ENCODE measurements around the gene WDFY4. TPM values are rescaled to one million over a fixed set of nuclear protein-coding genes. Genes with fewer than 3 reads are reported as not detected.

The WDFY4 gene
- total RNA-seq, 6 donors from 2014 or later, result 10.1 to 48.9 (median 32.1) TPM

DNA sequence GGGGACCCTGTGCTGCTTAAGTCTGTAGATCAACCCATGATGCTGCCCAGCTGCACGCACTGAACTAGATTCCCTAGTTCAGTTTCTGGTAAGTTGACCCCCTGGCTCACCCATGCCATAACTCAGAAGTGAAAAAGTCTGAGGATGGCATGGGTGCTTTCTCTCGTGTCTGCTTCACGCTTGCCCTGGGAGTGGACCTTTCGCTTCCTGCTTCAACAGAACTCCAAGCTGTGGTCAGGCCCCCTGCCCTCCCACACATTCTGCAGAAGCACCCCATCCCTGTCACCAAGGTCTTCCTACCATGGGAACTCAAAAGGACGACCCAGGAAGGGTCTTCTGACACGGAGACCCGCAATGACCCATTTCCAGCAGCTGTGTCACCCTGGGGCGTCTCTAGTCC, 215.1 kb downstream of the WDFY4 start:
- WGBS, 2 donors, result 78 to 97% methylated on average over 7 to 8 of the region's 8 CpGs
- Histone ChIP-seq H3K36me3 (no peaks in the 10 kb centered on the region), H3K4me1 (peaks cover 0 to 6% (median 0%) of the 10 kb centered on the region in 4 donors), H3K27me3 (no peaks in the 10 kb centered on the region), H3K4me3 (no peak overlapping the region), H3K27ac (peak overlapping the region in 2 of 4 donors; percentile 37 to 52), H3K9me3 (no peaks in the 10 kb centered on the region)
- DNase-seq (no peak), ATAC-seq (ENCODE audit: low FRiP score in 2 of 2) (no peak)
- TF ChIP-seq EP300 (IDR thresholded peaks at IDR 0.05), result no peak
- TF ChIP-seq POLR2AphosphoS5 (IDR thresholded peaks at IDR 0.05), result no peak
- TF ChIP-seq, protein P1, sequence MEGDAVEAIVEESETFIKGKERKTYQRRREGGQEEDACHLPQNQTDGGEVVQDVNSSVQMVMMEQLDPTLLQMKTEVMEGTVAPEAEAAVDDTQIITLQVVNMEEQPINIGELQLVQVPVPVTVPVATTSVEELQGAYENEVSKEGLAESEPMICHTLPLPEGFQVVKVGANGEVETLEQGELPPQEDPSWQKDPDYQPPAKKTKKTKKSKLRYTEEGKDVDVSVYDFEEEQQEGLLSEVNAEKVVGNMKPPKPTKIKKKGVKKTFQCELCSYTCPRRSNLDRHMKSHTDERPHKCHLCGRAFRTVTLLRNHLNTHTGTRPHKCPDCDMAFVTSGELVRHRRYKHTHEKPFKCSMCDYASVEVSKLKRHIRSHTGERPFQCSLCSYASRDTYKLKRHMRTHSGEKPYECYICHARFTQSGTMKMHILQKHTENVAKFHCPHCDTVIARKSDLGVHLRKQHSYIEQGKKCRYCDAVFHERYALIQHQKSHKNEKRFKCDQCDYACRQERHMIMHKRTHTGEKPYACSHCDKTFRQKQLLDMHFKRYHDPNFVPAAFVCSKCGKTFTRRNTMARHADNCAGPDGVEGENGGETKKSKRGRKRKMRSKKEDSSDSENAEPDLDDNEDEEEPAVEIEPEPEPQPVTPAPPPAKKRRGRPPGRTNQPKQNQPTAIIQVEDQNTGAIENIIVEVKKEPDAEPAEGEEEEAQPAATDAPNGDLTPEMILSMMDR (IDR thresholded peaks at IDR 0.05), result no peak
- no peak for TF ChIP-seq POLR2A (IDR thresholded peaks at IDR 0.05)

DNA sequence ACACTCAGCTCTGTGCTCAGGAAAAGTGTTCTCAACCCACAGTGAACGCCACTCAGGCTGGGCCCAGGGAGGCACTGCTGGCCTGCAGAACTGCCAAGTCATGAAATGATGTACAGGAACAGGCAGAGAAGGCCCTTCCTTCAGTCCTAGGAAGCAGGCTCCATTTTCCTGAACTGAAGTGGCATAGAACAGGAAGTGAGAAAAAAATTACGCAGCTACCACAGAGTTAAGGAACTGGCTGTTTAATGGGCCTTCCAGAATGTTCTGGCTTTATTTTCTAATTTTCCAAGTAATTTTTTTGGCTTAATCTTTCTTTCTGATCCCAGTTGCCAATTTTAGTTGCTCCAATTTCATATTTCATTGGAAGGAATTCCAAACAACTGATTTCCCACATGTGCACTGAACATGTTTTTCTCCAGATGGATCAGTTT, 215.7 kb downstream of the WDFY4 start:
- ATAC-seq (ENCODE audit: low FRiP score in 2 of 2) (peak in 1 of 2 donors; percentile 54), DNase-seq (no peak)
- WGBS, 2 donors, result 51 to 64% methylated on average over 2 of the region's 2 CpGs
- Histone ChIP-seq H3K4me1 (peaks cover 0 to 6% (median 0%) of the 10 kb centered on the region in 4 donors), H3K27me3 (no peaks in the 10 kb centered on the region), H3K9me3 (no peaks in the 10 kb centered on the region), H3K27ac (peak overlapping the region in 3 of 4 donors; percentile 7 to 52 (median 37)), H3K36me3 (no peaks in the 10 kb centered on the region), H3K4me3 (no peak overlapping the region)
- TF ChIP-seq, protein P1 (IDR thresholded peaks at IDR 0.05), result no peak
- TF ChIP-seq POLR2A (IDR thresholded peaks at IDR 0.05) (no peak), POLR2AphosphoS5 (IDR thresholded peaks at IDR 0.05) (no peak)

DNA sequence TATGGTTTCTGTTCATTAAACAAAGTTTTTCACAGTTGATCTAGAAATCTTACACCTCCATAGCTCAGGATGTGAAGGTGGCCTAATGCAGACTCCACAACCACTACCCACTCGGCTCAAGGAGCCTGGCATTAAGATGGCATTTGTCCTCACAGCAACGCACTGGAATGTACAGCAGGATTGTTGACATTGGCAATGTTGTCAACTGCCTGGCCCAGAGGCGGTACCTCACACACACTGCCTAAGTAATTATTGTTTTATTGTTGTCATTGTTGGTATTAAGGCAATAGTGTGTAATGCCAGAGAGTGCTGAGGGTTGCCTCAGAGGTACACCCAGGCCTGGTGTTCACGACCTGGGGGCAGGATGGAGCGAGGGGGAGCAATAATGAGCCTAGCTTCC, 216.6 kb downstream of the WDFY4 start:
- TF ChIP-seq, protein P1 (IDR thresholded peaks at IDR 0.05), result no peak
- TF ChIP-seq POLR2AphosphoS5 (IDR thresholded peaks at IDR 0.05), result no peak
- TF ChIP-seq POLR2A (IDR thresholded peaks at IDR 0.05), result no peak
- no peaks in the 10 kb centered on the region for H3K27me3 ChIP-seq
- no peak for DNase-seq
- no peaks in the 10 kb centered on the region for H3K9me3 ChIP-seq
- no peak overlapping the region for H3K4me3 ChIP-seq
- 58 to 60% methylated on average over 5 of the region's 5 CpGs for WGBS, 2 donors
- ATAC-seq (ENCODE audit: low FRiP score in 2 of 2), result no peak
- peaks cover 0 to 6% (median 0%) of the 10 kb centered on the region in 4 donors for H3K4me1 ChIP-seq
- no peaks in the 10 kb centered on the region for H3K36me3 ChIP-seq
- H3K27ac ChIP-seq, result no peak overlapping the region

DNA sequence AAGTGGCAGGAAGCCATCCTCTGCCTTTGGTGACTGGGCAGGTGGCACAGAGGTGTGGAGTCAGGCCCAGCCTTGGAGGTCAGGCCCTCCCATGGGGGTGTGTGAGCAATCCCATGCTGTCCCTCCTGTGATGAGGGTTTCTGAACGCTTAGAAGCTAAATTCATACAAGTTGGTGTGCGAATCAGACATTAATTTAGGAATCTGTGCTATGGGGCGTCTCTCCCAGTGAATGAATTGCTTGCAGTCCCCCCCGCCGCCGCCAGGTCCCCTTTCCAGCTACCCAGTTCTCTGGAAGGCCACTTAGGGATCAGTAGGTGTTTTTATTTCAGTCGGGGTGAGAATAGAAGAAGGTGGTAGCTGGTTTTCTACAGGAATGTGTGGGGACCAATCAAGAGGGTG, 217.4 kb downstream of the WDFY4 start:
- no peaks in the 10 kb centered on the region for H3K9me3 ChIP-seq
- TF ChIP-seq POLR2A (IDR thresholded peaks at IDR 0.05) (no peak), EP300 (IDR thresholded peaks at IDR 0.05) (no peak), POLR2AphosphoS5 (IDR thresholded peaks at IDR 0.05) (no peak)
- DNase-seq, result peak in 1 of 2 donors; percentile 21
- H3K4me3 ChIP-seq, result no peak overlapping the region
- no peaks in the 10 kb centered on the region for H3K27me3 ChIP-seq
- no peak overlapping the region for H3K27ac ChIP-seq
- H3K36me3 ChIP-seq, result no peaks in the 10 kb centered on the region
- 93 to 95% methylated on average over 7 of the region's 7 CpGs for WGBS, 2 donors
- ATAC-seq (ENCODE audit: low FRiP score in 2 of 2), result no peak
- peaks cover 0 to 6% (median 0%) of the 10 kb centered on the region in 4 donors for H3K4me1 ChIP-seq

DNA sequence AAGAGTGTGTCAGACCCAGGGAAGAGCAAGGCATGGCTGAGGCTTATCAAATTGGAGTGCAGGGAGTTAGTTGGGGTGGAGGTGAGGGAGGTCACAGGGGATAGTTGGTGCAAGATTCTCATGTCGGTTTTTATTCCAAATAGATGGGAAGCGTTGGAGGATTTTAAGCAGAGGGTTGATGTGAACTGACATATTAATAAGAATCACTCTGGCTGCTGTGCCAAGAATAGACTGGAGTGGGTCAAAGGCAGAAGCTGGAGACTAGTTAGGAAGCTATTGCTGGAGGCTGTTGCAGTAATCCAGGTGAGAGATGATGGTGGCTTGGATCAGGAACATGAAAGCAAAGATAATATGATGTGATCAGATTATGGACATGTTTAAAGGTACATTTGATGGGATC, 218.5 kb downstream of the WDFY4 start:
- Histone ChIP-seq H3K36me3 (no peaks in the 10 kb centered on the region), H3K4me3 (no peak overlapping the region), H3K27me3 (no peaks in the 10 kb centered on the region), H3K4me1 (peaks cover 0 to 6% (median 0%) of the 10 kb centered on the region in 4 donors), H3K9me3 (no peaks in the 10 kb centered on the region), H3K27ac (no peak overlapping the region)
- ATAC-seq (ENCODE audit: low FRiP score in 2 of 2) (no peak), DNase-seq (no peak)
- TF ChIP-seq EP300 (IDR thresholded peaks at IDR 0.05) (no peak), POLR2A (IDR thresholded peaks at IDR 0.05) (no peak), POLR2AphosphoS5 (IDR thresholded peaks at IDR 0.05) (no peak)
- TF ChIP-seq, protein P1 (IDR thresholded peaks at IDR 0.05), result no peak
- WGBS, 2 donors, result 71 to 80% methylated on average over 2 of the region's 2 CpGs
